Epithelial cell of prostate (primary cell): ENCODE measurements around the gene CRISP1.
"Not testable (repeated sequence)": the region's sequence is repeated elsewhere in the genome, so short reads cannot be mapped to it uniquely, and the experiment has no call there.

Experiments
- DNase-seq: peaks from one replicate; pipeline ENCODE4 v3.0.0-alpha.2; 2011; ENCODE audit warnings: low read depth, low spot score
- H3K27ac ChIP-seq: fragments of 450-650 bp; 2 replicates; pipeline ENCODE4 v1.5.1; 2017; ENCODE audit warnings: mild to moderate bottlenecking

CRISP1 gene, protein sequence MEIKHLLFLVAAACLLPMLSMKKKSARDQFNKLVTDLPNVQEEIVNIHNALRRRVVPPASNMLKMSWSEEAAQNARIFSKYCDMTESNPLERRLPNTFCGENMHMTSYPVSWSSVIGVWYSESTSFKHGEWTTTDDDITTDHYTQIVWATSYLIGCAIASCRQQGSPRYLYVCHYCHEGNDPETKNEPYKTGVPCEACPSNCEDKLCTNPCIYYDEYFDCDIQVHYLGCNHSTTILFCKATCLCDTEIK

DNA sequence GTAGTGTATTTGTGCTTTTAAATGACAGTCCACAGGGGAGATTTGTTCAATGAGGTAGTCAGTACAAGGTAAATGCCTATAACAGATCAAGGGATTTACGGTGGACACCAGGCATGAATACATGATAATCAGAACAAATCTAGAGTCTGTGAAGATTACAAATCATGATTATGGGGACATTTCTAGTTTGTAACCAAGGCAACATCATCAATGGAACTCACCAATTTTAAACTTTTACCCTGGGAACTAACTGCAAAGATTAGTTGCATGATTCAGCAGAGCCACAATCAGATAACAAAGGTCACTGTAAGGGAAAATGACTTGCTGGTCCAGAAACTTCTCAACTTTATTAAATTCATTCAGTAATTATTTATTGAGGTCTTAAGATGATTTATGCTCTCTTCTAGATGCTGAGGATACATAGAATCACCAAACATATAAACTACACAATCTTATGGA is at the start of gene CRISP1:
Gene CRISP1, minus strand, starts transcription at position 51 of the 459 bp plus-strand sequence. CDS start 9,135 bp downstream, outside the sequence.
- DNase-seq: no peak
- no peak within 1 kb of the TSS for H3K27ac ChIP-seq

DNA sequence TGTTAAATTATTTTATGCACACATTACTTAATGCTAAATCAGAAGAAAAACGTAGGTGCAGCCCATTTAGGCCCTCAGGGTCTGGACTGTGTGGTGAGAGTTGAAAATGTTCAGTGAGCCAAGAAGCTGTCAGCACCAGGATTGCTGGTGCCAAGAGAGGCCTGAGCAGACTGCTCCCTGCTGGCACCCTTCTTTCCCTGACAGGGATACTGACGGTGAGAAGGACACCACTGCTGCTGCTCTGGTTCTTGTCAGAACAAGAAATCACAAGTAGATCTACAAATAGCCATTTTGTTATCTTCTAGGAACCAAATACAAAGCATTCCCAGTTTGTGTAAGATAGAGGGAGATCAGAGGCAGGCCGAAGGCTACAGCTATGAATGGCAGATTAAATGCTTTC is 48.7 kb upstream of the CRISP1 start:
- no peak overlapping the region for H3K27ac ChIP-seq
- no peak for DNase-seq

GRCh38 chr6:49913636-49914375 is 47.5 kb upstream of the CRISP1 start:
- DNase-seq: no peak
- H3K27ac ChIP-seq: no peak overlapping the region

- DNase-seq: no peak
- H3K27ac ChIP-seq: no peak overlapping the region
These were observed 45.9 kb upstream of the CRISP1 start for GRCh38 chr6:49912196-49912595.

GRCh38 chr6:49911252-49911651 is 44.9 kb upstream of the CRISP1 start:
- no peak for DNase-seq
- H3K27ac ChIP-seq: no peak overlapping the region

DNA sequence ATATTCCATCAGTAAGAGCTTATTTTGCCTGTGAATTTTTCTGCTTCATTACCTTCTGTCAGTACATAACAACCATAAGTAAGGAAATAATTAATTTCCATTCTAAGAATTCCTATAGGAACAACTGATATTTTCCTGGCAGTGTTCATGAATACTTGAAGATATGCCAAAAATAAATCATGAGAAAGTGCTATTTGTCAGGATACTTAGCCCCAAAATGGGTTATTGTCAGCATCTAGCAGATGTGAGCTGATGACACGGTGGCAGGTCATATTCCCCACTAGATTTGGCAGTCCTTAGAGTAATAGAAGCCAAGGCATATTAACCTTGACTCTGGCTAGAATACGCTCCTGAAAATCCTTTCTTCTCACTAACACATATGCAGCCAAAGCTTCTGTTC is 43.2 kb upstream of the CRISP1 start:
- no peak overlapping the region for H3K27ac ChIP-seq
- no peak for DNase-seq

- no peak for DNase-seq
- H3K27ac ChIP-seq: no peak overlapping the region
These were observed 40.2 kb upstream of the CRISP1 start for GRCh38 chr6:49906526-49906925.

DNA sequence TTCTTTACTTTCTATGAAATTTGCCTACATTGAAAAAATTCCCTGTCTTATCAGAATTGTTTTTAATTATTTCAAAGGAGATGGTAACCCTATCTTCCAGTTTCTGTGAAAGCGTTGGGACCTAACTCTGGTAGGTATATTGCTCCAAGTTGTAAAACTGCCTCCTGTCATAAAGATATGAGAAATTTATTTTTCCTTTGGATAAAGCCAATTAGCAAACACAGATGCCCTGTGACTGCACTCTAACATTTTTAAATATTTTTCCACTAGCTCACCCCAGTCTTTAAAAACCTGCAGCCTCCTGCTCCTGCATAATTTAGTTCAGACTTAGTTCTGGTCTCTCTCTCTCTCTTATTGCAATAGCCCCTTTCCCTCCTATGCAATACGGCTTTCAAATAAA is 39.0 kb upstream of the CRISP1 start:
- DNase-seq: no peak
- no peak overlapping the region for H3K27ac ChIP-seq

DNA sequence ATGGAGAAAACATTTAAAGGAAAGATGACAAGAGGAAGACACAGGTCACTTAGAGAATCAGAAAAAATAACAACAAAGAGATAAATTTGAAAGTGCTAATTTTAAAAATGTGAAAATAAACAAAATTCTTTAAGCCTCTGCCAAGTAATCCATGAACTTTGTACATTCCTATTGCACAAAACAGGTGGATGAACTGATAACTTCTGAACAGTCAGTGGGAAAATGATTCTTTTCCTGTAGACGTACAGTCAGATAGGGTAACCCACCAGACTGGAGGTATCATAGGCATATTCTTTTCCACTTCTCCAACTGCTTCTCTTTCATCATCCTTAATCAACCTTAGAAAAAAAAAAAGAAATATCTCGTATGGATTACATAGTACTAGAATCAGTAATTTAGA is 36.5 kb upstream of the CRISP1 start:
- no peak overlapping the region for H3K27ac ChIP-seq
- DNase-seq: no peak

DNA sequence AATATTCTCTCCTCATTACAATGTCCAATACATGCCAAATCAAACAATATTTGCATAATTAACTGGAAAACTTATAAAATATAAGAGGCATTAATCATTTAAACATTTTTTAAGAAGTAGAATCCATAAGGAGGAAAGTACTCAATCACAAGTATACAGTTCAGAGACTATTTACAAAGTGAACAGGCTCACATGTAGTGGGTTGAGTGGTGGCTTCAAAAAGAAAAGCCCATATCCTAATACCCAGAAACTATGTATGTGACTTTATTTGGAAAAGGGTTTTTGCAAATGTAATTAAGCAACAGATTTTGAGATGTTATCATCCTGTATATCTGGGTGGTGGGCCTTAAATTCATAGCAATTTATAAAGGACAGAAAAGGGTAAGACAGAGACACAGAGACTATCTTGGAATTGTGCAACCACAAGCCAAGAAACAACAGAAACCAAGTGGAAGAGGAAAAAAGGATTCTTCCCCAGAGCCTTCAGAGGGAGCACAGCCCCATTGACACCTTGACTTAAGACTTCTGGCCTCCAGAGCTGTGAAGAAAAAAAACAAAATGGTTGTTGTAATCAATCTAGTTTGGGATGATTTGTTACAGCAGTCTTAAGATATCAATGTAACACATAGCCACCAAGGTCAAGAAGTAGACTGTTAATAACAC is 32.7 kb upstream of the CRISP1 start:
- no peak for DNase-seq
- H3K27ac ChIP-seq: no peak overlapping the region

DNA sequence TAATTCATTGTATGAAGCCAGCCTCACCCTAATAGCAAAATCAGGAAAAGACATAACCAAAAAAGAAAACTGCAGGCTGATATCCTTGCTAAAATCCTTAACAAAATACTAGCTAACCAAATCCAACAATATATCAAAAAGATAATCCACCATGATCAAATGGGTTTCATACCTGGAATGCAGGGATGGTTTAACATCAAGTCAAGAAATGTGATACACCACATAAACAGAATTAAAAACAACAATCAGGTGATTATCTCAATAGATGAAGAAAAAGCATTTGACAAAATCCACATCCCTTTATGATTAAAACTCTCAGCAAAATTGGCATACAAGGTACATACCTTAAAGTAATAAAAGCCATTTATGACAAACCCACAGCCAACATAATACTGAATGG is 29.2 kb upstream of the CRISP1 start:
- DNase-seq, H3K27ac ChIP-seq: not testable (repeated sequence)

DNA sequence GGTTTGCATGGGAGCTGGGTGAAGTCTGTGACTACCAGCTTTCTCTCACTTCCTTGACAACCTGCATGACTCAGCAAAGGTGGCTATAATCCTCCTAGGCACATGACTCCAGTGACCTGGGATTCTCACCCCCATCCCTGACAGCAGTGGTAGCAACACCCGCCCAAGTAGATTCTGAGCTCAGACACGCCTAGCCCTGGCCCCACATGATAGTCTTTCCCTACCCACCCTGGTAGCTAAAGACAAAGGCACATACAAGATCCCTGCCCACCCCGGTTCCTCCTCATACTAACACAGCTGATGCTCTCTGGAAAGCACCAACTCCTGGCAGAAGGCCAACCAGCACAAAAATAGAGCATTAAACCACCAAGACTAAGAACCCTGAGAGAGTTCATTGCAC is 25.9 kb upstream of the CRISP1 start:
- H3K27ac ChIP-seq: no peak overlapping the region
- DNase-seq: no peak

- no peak for DNase-seq
- no peak overlapping the region for H3K27ac ChIP-seq
These were observed 24.7 kb upstream of the CRISP1 start for GRCh38 chr6:49890988-49891387.

DNA sequence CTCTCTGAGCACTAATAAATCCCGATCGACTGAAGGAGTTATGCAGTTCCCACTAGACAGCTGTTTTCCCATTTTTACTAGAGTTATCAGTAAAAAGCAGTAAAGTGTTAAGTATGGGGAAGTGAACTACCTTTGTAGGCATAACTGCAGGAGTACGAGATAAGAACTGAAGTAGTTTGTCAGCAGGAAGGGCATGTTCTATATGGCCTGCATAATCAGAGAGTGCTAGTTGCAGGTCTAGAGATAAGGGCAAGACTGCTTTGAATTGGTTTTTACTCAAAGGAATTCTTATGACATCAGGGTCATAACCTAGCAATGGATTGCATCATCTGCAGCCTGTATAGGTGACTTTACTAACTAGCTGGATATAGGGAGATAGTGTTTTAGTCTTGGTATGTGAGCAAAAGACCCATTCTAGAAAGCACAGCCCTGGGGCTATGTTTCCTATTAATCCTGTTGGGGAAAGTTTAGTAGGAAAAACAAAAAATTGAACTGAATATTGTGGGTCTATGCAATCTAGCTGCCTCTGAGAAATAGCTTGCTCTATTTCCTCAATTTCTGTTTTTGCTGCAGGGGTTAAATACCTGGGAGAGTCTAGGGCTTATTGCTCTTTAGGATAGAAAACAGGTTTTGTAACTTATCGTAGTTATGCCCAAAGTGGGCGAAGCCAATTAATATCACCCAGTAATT is 22.6 kb upstream of the CRISP1 start:
- DNase-seq: no peak
- no peak overlapping the region for H3K27ac ChIP-seq

- H3K27ac ChIP-seq: no peak overlapping the region
- no peak for DNase-seq
These were observed 2.7 kb upstream of the CRISP1 start for GRCh38 chr6:49868951-49869529.

DNA sequence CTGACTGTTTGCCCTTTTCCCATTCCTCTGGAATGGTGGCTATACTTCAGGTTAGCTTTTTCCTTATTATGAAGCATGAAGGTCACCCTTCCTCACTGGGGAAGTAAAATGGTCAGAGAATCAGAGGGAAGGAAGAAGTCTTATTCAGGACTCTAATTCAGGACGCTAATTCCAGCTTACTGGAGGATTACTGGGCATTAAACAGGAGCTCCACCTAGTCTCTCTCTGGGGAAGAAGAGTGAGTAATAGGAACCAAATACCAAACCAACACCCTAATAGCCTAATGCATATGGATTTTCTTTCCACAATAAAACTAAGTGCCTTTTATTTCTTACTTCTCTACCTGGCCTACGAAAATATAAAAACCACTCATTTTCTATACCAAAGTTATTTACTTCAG is 10.1 kb downstream of the CRISP1 start:
- no peak overlapping the region for H3K27ac ChIP-seq
- no peak for DNase-seq

DNA sequence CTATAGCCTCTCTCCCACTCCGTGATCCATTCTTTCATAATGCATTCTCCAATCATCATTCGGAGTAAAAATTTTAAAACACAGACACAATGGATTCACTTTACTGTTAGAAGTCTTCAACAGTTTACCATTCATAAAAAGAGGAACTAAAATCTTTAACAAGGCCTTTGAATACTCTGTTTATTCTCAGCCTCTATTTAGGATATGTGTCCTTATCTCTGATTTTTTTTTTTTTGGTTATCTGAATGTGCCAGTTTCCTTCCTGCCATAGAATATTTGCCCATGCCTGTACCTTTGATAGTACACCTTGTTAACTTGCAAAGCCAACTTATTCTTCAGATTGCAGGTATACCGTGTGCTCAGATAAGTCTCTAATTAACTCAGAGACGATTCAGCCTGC is 11.1 kb downstream of the CRISP1 start:
- no peak for DNase-seq
- no peak overlapping the region for H3K27ac ChIP-seq

DNA sequence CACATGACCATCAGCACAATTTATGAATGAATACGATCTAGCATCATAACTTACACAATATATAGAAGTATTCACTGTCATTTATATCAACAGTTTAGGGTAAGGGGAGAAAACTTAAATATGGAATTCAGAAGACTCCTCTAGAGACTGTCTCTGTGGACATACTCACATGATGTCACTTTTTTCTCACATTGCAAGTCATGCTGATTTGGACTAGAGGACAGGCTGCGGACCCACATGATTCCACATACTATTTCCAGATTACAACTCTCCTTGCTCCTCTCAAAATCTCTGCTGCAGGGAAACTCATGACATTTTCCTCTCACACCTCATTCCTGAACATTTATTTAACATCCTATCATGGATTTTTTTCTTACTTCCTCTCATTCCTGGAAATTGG is 13.4 kb downstream of the CRISP1 start:
- no peak for DNase-seq

GRCh38 chr6:49849213-49849907 is 17.0 kb downstream of the CRISP1 start:
- no peak for DNase-seq
- no peak overlapping the region for H3K27ac ChIP-seq

More for the DNA sequence above, 13.4 kb downstream of the CRISP1 start:
- H3K27ac ChIP-seq: no peak overlapping the region

GRCh38 chr6:49847673-49848072 is 18.7 kb downstream of the CRISP1 start:
- no peak overlapping the region for H3K27ac ChIP-seq
- no peak for DNase-seq
